ENCODE results near the gene ZBTB34.

- TF ChIP-seq, protein P1, sequence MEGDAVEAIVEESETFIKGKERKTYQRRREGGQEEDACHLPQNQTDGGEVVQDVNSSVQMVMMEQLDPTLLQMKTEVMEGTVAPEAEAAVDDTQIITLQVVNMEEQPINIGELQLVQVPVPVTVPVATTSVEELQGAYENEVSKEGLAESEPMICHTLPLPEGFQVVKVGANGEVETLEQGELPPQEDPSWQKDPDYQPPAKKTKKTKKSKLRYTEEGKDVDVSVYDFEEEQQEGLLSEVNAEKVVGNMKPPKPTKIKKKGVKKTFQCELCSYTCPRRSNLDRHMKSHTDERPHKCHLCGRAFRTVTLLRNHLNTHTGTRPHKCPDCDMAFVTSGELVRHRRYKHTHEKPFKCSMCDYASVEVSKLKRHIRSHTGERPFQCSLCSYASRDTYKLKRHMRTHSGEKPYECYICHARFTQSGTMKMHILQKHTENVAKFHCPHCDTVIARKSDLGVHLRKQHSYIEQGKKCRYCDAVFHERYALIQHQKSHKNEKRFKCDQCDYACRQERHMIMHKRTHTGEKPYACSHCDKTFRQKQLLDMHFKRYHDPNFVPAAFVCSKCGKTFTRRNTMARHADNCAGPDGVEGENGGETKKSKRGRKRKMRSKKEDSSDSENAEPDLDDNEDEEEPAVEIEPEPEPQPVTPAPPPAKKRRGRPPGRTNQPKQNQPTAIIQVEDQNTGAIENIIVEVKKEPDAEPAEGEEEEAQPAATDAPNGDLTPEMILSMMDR (IDR thresholded peaks at IDR 0.05; ENCODE audit: poor library complexity, severe bottlenecking), result no peak
- no peak for TF ChIP-seq TAF1 (IDR thresholded peaks at IDR 0.05; ENCODE audit: low read depth)
- TF ChIP-seq POLR2AphosphoS5 (IDR thresholded peaks at IDR 0.05), result no peak
- TF ChIP-seq EP300 (conservative IDR thresholded peaks at IDR 0.05; ENCODE audit: poor library complexity, severe bottlenecking), result no peak
- TF ChIP-seq MXI1 (conservative IDR thresholded peaks at IDR 0.05; ENCODE audit: poor library complexity, severe bottlenecking), result no peak
- no peak for TF ChIP-seq EZH2 (IDR thresholded peaks at IDR 0.05; ENCODE audit: borderline replicate concordance, insufficient read depth, low read length, poor library complexity, severe bottlenecking)
- TF ChIP-seq REST (IDR thresholded peaks at IDR 0.05; ENCODE audit: borderline replicate concordance), result no peak
Observed at GRCh38 chr9:126907058-126907457, 46.6 kb downstream of the ZBTB34 start.
